T-helper 9 cell (primary cell): Measurements from ENCODE around the gene TMEM255A.

Experiments used
- DNase-seq: peaks from one replicate; pipeline ENCODE4 v3.0.0-alpha.2; 2020

TMEM255A gene

GRCh38 chrX:120262859-120263708 lies 48.2 kb downstream of the TMEM255A start:
- DNase-seq = no peak

GRCh38 chrX:120260369-120260768 lies 50.9 kb downstream of the TMEM255A start:
- no peak for DNase-seq

- DNase-seq = no peak
These were observed 57.5 kb downstream of the TMEM255A start for GRCh38 chrX:120253784-120254183.

GRCh38 chrX:120251471-120252011 lies 59.7 kb downstream of the TMEM255A start:
- no peak for DNase-seq

- peak; percentile 70 for DNase-seq
These were observed 60.6 kb downstream of the TMEM255A start, which contains the start of gene ZBTB33 for GRCh38 chrX:120250522-120251271. Gene ZBTB33, plus strand, starts transcription at chrX:120250812. Its CDS starts 2,604 bp downstream, at chrX:120253416.

- peak; percentile 24 for DNase-seq
These were observed 66.3 kb downstream of the TMEM255A start for GRCh38 chrX:120244735-120245498.

DNA sequence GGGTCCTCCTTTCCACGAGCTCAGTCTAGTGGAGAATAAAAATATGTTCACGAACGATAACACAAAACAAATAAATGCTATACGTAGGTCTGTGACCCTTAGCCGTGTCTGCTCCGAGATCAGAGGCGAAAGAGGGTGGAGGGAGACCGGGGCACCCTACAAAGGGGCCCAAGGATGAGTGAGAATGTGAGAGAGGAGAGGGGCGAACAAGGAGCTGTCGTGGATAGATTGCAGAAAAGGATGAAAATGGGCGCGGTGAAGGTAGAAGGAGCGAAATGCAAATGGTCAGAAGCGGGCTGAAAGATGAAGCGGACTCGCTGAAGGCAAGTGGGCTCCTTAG lies 66.9 kb downstream of the TMEM255A start:
- no peak for DNase-seq

- DNase-seq = no peak
These were observed 68.4 kb downstream of the TMEM255A start for GRCh38 chrX:120242813-120243212.

DNA sequence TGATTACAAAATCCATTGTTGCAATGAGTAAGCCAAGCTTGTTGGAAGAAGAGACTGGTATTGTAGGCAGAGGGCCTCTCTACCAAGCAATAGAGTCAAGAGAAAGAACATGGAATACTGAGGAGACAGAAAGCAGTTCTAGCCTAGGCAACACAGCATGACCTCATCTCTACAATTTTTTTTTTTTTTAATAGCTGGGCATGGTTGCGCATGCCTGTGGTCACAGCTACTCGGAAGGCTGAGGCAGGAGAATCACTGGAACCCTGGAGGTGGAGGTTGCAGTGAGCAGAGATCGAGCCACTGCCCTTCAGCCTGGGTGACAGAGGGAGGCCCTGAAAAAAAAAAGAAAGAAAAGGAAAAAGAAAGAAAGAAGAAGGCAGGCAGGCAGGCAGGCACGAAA lies 72.3 kb downstream of the TMEM255A start:
- no peak for DNase-seq

- no peak for DNase-seq
These were observed 74.4 kb downstream of the TMEM255A start for GRCh38 chrX:120236687-120237479.

DNA sequence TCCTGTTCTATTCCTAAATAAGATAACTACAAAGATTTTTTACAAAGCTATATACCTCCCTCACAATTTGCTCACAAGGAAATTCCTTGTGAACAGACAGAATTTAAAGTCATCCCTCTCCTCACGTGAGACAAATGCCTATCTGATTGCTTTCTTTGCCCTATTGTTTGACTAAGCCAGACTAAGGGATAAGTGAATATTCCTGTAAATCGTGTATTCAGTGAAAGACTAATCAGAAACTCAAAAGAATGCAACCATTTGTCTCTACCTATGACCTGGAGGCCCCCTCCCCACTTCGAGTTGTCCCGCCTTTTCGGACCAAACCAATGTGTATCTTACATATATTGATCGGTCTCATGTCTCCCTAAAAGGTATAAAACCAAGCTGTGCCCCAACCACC lies 76.0 kb downstream of the TMEM255A start:
- DNase-seq = no peak

DNA sequence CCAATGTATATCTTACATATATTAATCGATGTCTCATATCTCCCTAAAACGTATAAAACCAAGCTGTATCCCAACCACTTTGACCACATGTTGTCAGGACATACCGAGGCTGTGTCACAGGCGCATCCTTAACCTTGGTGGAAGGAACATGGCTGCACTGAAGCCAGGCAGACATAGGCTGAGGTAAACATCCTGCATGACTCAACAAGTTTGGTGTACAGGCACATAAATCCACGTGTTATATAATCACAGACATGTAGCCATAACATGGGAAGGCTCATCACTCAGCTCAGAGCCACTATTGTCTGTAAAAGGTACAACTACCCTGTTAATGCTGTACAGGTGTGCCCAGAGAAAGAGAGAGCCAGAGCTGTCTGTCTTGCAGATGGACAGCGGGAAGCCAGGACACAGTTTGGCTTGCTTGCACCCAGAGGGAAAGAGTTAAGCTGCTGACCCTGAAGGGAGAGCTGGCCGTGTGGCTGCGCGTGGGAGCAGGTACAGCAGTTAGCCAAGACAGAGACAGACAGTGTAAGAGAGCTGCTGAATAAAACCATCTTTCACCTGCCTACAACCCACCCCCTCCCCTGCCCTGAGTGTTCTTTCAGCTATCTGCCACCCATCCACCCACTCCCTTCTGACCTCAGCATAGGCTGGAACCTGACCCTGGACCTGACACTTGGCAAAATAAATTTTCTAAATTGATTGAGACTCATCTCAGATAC lies 82.9 kb downstream of the TMEM255A start:
- DNase-seq = no peak

DNA sequence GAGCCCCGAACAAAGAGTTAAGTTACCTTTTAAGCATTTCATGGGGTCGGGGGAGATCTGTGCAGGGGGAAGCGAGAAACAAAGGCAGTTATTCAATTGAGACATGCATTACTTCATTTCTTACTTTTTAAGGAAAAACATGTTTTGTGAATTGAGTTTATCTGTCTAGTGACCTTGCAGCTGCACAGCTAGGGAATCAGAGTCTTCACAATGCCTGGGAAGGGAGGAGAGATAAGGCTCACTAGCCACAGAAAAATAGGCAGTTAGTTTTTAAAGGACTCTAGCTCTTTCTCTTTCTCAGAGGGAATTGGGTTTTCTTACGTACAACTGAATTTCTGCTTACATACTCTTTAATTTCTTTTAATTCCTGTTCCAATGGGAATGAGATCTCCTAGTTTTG lies 86.9 kb downstream of the TMEM255A start:
- DNase-seq = no peak

GRCh38 chrX:120223374-120223773 lies 87.9 kb downstream of the TMEM255A start:
- DNase-seq = no peak

DNA sequence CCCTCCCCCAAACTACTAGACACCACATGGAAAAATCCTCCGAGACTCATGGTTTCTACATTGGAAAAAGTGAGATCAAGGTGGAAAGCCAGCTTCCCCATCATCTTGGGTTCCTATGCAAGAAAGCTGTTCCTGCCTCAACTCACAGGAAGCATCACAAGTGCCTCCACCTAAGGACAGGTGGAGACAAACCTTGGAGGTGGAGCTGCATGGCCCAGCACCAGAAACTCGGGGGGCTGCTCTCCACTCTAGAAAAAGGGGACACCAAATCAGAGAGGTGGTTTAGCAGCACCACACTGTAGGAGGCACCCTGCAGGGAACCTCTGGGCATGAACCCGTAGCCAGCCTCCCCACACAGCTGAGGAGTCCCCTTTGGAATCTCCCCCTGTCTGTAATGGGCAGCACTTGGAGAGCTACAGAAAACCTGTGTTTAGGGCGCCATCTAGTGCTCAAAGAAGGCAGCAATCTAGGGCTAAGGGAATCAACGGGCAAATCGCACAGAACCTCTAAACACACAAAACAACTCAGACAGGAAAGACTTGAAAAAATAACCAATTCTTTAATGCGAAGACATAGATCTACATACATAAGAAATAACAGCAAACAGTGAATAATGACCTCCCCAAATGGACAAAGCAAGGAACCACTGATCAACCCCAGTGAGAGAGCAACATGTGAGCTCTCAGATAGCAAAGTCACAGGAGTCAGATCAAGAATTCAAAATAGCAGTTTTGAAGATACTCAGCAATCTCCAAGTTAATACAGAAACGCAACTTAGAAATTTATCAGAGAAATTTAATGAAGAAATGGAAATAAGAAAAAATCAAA lies 97.6 kb downstream of the TMEM255A start:
- DNase-seq = peak; percentile 38
